IMR-90 (cell line): Measurements from ENCODE around the gene COL25A1. TPM values are rescaled to one million over a fixed set of nuclear protein-coding genes. Genes with fewer than 3 reads are reported as not detected.
A peak's percentile ranks its signal among the peaks of the same experiment; 100 is the strongest.

Experiments used
- ATAC-seq: fragments of 200-7000 bp; cut with Tn5 transposase; 2 replicates; pipeline ENCODE4 v1.9.1; 2020; ENCODE audit warnings: low read depth, mild to moderate bottlenecking, moderate library complexity
- BruUV-seq: library from RNA; stranded (reverse); fragments of 400-500 nt; replicated peaks from 2 replicates; lab custom pipeline; 2021; lab: Mats Ljungman, UMichigan
- CTCF ChIA-PET: fragments of 300-600 bp; formaldehyde crosslinking; extraction: SDS; loops from one replicate; lab custom pipeline; 2021; ENCODE audit warnings: antibody characterized with exemption; lab: Yijun Ruan, JAX
- POLR2A ChIA-PET: fragments of 300-600 bp; sonication (Branson Sonifier 250); formaldehyde crosslinking; loops from one replicate; lab custom pipeline; 2022; ENCODE audit warnings: antibody characterized with exemption; ENCODE audit not compliant: unreplicated experiment; lab: Charles Lee
- DNase-seq: peaks from one replicate; pipeline ENCODE4 v3.0.0; 2013
- H2AFZ ChIP-seq: replicated peaks from 2 replicates; pipeline ENCODE3; 2013; ENCODE audit warnings: low read length, mild to moderate bottlenecking; ENCODE audit not compliant: poor library complexity
- H2AK5ac ChIP-seq: 2 replicates; pipeline ENCODE4 v1.6.1; 2013; ENCODE audit warnings: low read depth, low read length, inconsistent platforms
- H2AK9ac ChIP-seq: replicated peaks from 2 replicates; pipeline ENCODE3; 2013; ENCODE audit warnings: mild to moderate bottlenecking, low read depth, low read length, moderate library complexity; ENCODE audit not compliant: poor library complexity
- H2BK120ac ChIP-seq: 2 replicates; pipeline ENCODE4 v1.6.1; 2013; ENCODE audit warnings: low read depth, low read length, inconsistent platforms
- H2BK15ac ChIP-seq: 3 replicates; pipeline ENCODE4 v1.6.1; 2013; ENCODE audit warnings: low read depth, low read length, inconsistent platforms
- H2BK20ac ChIP-seq: 2 replicates; pipeline ENCODE4 v1.6.1; 2013; ENCODE audit warnings: low read depth, mild to moderate bottlenecking, inconsistent platforms, low read length, moderate library complexity
- H2BK5ac ChIP-seq: 2 replicates; pipeline ENCODE4 v1.6.1; 2013; ENCODE audit warnings: mild to moderate bottlenecking, low read depth, low read length, inconsistent platforms; ENCODE audit not compliant: poor library complexity, severe bottlenecking
- H3K14ac ChIP-seq: replicated peaks from 2 replicates; pipeline ENCODE4 v1.6.1; 2013; ENCODE audit warnings: low read depth, low read length, inconsistent platforms
- H3K18ac ChIP-seq: 2 replicates; pipeline ENCODE4 v1.6.1; 2013; ENCODE audit warnings: low read depth, low read length, control low read depth
- H3K23ac ChIP-seq: 2 replicates; pipeline ENCODE4 v1.6.1; 2013; ENCODE audit warnings: low read depth, low read length, inconsistent platforms
- H3K27ac ChIP-seq: 2 replicates; pipeline ENCODE4 v1.5.1; 2013; ENCODE audit warnings: mild to moderate bottlenecking, control low read depth, low read length; ENCODE audit not compliant: insufficient read depth
- H3K27me3 ChIP-seq: 2 replicates; pipeline ENCODE4 v1.6.1; 2013; ENCODE audit warnings: low read length; ENCODE audit not compliant: control insufficient read depth, insufficient read depth
- H3K36me3 ChIP-seq: 2 replicates; pipeline ENCODE4 v1.6.1; 2013; ENCODE audit warnings: low read length, mixed read lengths; ENCODE audit not compliant: control insufficient read depth, insufficient read depth
- H3K4ac ChIP-seq: 2 replicates; pipeline ENCODE4 v1.6.1; 2013; ENCODE audit warnings: low read depth, low read length, inconsistent platforms
- H3K4me1 ChIP-seq: 2 replicates; pipeline ENCODE4 v1.6.1; 2013; ENCODE audit warnings: low read length, mixed read lengths; ENCODE audit not compliant: control insufficient read depth, insufficient read depth
- H3K4me2 ChIP-seq: 2 replicates; pipeline ENCODE4 v1.6.1; 2013; ENCODE audit warnings: low read depth, mild to moderate bottlenecking, control low read depth, low read length, moderate library complexity
- H3K4me3 ChIP-seq: 2 replicates; pipeline ENCODE4 v1.5.1; 2013; ENCODE audit warnings: low read depth, mild to moderate bottlenecking, control low read depth, low read length, moderate library complexity; ENCODE audit not compliant: insufficient read depth
- H3K56ac ChIP-seq: 2 replicates; pipeline ENCODE4 v1.6.1; 2013; ENCODE audit warnings: low read length, inconsistent platforms; ENCODE audit not compliant: insufficient read depth; ENCODE audit errors: extremely low read depth
- H3K79me1 ChIP-seq, 2 experiments: 2 replicates each; pipeline ENCODE4 v1.6.1; 2013; ENCODE audit warnings: low read length in 2 of 2, inconsistent platforms in 1 of 2, low read depth in 1 of 2
- H3K9ac ChIP-seq: 2 replicates; pipeline ENCODE4 v1.6.1; 2013; ENCODE audit warnings: low read depth, low read length, control low read depth
- H3K9me1 ChIP-seq: 2 replicates; pipeline ENCODE4 v1.6.1; 2013; ENCODE audit warnings: low read length, inconsistent platforms; ENCODE audit not compliant: insufficient read depth
- H3K9me3 ChIP-seq: 2 replicates; pipeline ENCODE4 v1.6.1; 2013; ENCODE audit warnings: low read length; ENCODE audit not compliant: control insufficient read depth, insufficient read depth
- H4K20me1 ChIP-seq: 2 replicates; pipeline ENCODE4 v1.6.1; 2013; ENCODE audit warnings: low read length, inconsistent platforms; ENCODE audit not compliant: insufficient read depth
- H4K5ac ChIP-seq: 2 replicates; pipeline ENCODE4 v1.6.1; 2013; ENCODE audit warnings: mild to moderate bottlenecking, low read depth, low read length, control low read depth
- H4K8ac ChIP-seq, 2 experiments: 2 replicates each; pipeline ENCODE4 v1.6.1; 2013; ENCODE audit warnings: low read depth in 2 of 2, low read length in 2 of 2, control low read depth in 1 of 2, inconsistent platforms in 1 of 2
- H4K91ac ChIP-seq: 2 replicates; pipeline ENCODE4 v1.6.1; 2013; ENCODE audit warnings: low read depth, low read length, inconsistent platforms; ENCODE audit not compliant: insufficient read depth
- CEBPB ChIP-seq: IDR thresholded peaks from 2 replicates; pipeline ENCODE4 v1.6.1; 2012; ENCODE audit warnings: low read depth, low read length, improper control_type of control experiment
- ELK1 ChIP-seq: fragments of 150-350 bp; IDR thresholded peaks from 2 replicates; pipeline ENCODE4 v1.6.1; 2016; ENCODE audit warnings: low read depth, mild to moderate bottlenecking, low read length, moderate library complexity, borderline replicate concordance
- MAFK ChIP-seq: IDR thresholded peaks from 2 replicates; pipeline ENCODE4 v1.6.1; 2012; ENCODE audit warnings: low read depth, low read length, improper control_type of control experiment
- RCOR1 ChIP-seq: IDR thresholded peaks from 2 replicates; pipeline ENCODE4 v1.6.1; 2012; ENCODE audit warnings: mild to moderate bottlenecking, low read length, improper control_type of control experiment; ENCODE audit not compliant: insufficient replicate concordance
- WGBS, 2 experiments: methylation state at CpG; one replicate each; pipeline versions ENCODE4 v1.1.5 to v1.1.7; 2013; ENCODE audit warnings: missing lambda C conversion rate in 2 of 2; ENCODE audit not compliant: insufficient read length in 1 of 2; ENCODE audit errors: extremely low coverage in 2 of 2; 5-methylcytosine and 5-hydroxymethylcytosine counted together
- dilution Hi-C: fragments of 300-500 bp; cut with HindIII; formaldehyde crosslinking; loops from one replicate; pipeline ENCODE4 v1.14.3; 2018; ENCODE audit warnings: low sequenced_read_pairs; ENCODE audit not compliant: unreplicated experiment
- in situ Hi-C: fragments of 300-500 bp; cut with MboI; formaldehyde crosslinking; loops from 3 replicates; pipeline ENCODE4 v1.14.3; 2019; ENCODE audit warnings: low sequenced_read_pairs, inconsistent platforms, mixed read lengths
- intact Hi-C: fragments of 100-400 bp; cut with micrococcal nuclease; formaldehyde crosslinking; loops from 2 replicates; pipeline ENCODE4 v1.10.0; 2022
- polyA plus RNA-seq, 3 experiments: library from polyadenylated mRNA; depleted of rRNA; stranded (reverse); fragments of >200 nt; gene quantifications; 2 replicates each; pipeline ENCODE4 v1.2.3, GENCODE V29; 2012; ENCODE audit warnings: low replicate concordance in 1 of 3
- total RNA-seq: library from RNA; depleted of rRNA; stranded (reverse); fragments of >200 nt; gene quantifications from 2 replicates; pipeline ENCODE4 v1.2.3, GENCODE V29; 2012

The COL25A1 gene
- total and polyA plus RNA-seq, 2 of the 4 experiments (the other 2 are of a cell fraction), result under 0.01 to 0.05 TPM

- dilution Hi-C loops (no loop called here), in situ Hi-C loops (no loop called here), intact Hi-C loops (no loop called here)
- Histone ChIP-seq H2BK120ac (no peak overlapping the region), H3K14ac (no peak overlapping the region), H3K79me1 (no peaks in the 10 kb centered on the region), H4K20me1 (no peaks in the 10 kb centered on the region), H3K56ac (no peak overlapping the region), H2AFZ (no peak overlapping the region), H2AK9ac (no peak overlapping the region), H3K23ac (no peak overlapping the region), H4K91ac (no peak overlapping the region), H4K5ac (no peak overlapping the region), H3K36me3 (no peaks in the 10 kb centered on the region), H2BK5ac (no peak overlapping the region), H3K9me3 (no peaks in the 10 kb centered on the region), H3K4me1 (no peaks in the 10 kb centered on the region), H2AK5ac (no peak overlapping the region), H3K27me3 (peaks cover 3% of the 10 kb centered on the region), H3K4me3 (no peak overlapping the region), H4K8ac (no peak overlapping the region), H3K4ac (no peak overlapping the region), H3K9me1 (no peaks in the 10 kb centered on the region), H3K27ac (no peak overlapping the region), H2BK20ac (no peak overlapping the region), H3K9ac (no peak overlapping the region), H3K18ac (no peak overlapping the region), H2BK15ac (no peak overlapping the region), H3K4me2 (no peak overlapping the region)
- BruUV-seq, result no TSS peak
- ATAC-seq (no peak), DNase-seq (no peak)
- no peak for TF ChIP-seq RCOR1
- TF ChIP-seq CEBPB, result no peak
- peak; percentile 46 for TF ChIP-seq MAFK
- TF ChIP-seq ELK1, result no peak
- ChIA-PET CTCF (no interaction called here), POLR2A (no interaction called here)
- no CpG with 5 or more reads among the region's 1 CpG for WGBS, 2 experiments
These were observed 492.4 kb downstream of the COL25A1 start for GRCh38 chr4:108810087-108810486.
